ENCODE results near the gene INTS14.
"Not testable (repeated sequence)": the region's sequence is repeated elsewhere in the genome, so short reads cannot be mapped to it uniquely, and the experiment has no call there.

INTS14 gene

DNA sequence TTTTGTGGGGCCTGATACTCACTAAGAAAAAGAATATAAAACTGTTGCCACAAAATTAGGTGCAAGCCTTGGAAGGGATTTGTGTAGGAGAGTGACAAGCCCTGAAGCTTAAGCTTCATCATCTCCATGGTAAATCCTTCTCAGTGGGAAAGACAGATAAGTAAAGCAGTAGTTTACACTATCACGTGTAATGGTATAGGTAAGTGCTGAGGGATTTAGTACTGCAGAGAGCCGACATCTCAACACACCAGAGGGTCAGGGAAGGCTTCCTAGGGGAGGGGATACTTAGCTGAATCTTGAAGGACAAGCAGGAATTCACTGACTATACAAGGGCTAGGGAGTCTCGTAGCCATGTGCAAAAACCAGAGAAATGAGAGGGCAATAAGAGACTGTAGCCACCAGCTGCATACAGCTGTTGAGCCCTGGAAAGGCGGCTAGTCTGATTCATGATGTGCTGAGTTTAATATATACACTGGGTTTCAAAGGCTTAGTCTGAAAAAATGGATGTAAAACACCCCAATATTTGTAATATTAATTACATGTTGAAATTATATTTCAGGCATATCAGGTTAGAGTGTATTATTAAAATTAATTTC is 21.9 kb upstream of the INTS14 start:
- DNase-seq (ENCODE audit: low read depth in 2 of 3, low spot score in 1 of 3) = no peak

DNA sequence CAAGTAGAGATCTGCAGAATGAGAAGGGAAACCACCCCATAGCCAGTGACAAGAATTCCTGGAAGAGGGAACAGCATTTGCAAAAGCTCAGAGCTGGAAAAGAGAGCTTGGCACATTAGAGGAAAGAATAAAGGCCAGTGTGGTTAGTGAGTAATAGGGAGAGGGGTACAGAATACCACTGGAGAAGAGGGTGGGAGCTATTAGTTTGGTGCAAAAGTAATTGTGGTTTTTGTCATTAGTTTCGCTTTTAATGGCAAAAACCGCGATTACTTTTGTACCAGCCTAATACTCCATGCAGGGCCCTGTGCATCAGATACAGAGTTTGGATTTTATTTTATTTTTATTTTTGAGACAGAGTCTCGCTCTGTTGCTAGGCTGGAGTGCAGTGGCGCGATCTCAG is 20.6 kb upstream of the INTS14 start:
- no peak for DNase-seq (ENCODE audit: low read depth in 2 of 3, low spot score in 1 of 3)

DNA sequence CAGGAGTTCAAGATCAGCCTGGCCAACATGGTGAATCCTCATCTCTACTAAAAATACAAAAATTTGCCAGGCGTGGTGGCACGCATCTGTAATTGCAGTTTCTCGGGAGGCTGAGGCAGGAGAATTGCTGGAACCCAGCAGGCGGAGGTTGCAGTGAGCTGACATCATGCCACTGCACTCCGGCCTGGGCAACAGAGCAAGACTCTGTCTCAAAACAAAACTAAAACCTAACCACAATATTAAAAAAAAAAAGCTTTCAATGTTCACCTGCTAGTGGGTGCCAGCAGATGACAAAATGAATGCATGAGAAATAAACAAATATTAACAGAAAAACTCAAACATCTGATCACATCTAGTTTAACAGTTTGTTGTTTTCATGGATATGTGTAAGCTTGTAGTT is 19.8 kb upstream of the INTS14 start:
- DNase-seq (ENCODE audit: low read depth in 2 of 3, low spot score in 1 of 3) = no peak

DNA sequence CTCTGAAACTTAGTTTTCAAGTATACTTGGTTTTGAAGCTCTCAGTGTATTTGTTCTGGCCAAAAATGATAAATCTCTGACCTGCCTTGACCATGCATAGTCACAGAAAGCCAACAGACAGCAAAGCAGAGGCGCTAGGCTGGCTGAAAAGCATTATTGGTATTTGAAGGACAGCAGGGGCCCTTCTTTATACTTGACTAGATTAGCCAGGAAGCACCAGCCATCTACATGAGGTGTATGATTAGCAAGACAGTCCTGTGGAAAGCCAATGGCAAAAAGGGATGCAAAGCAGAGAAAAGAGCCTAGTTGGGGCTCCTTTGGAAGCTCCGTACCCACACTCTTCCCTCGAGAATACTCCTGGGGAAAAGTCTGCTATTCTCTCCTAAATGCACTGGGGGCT is 18.6 kb upstream of the INTS14 start:
- DNase-seq (ENCODE audit: low read depth in 2 of 3, low spot score in 1 of 3) = no peak

- no peak for DNase-seq (ENCODE audit: low read depth in 2 of 3, low spot score in 1 of 3)
Measured at GRCh38 chr15:65626856-65627255, 15.9 kb upstream of the INTS14 start.

- DNase-seq (ENCODE audit: low read depth in 2 of 3, low spot score in 1 of 3) = no peak
Measured at GRCh38 chr15:65623103-65623502, 12.2 kb upstream of the INTS14 start.

DNA sequence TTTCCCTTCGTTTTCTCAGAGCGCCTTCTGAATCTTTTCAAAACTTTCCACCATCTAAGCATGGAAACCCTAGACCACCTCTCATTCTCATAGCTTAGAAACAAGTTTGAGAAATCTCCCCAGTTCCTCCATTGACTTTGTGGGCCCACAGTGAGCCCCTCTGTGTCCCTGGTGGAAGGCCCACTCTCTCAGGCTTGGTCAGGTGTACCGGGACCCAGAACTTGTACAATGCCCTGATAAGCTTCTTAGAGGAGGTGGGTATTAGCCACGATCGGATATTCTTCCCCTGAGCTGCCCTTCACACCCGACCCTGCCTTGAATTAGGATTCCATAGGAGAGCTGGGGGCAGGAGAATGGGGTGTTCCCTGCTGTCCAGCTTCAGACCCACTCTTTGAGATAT is 10.7 kb upstream of the INTS14 start, which contains the start of gene SLC24A1:
Gene SLC24A1 (plus strand): TSS at position 301 of the 400 bp plus-strand sequence. CDS start 2,143 bp downstream, outside the sequence.
- DNase-seq (ENCODE audit: low read depth in 2 of 3, low spot score in 1 of 3) = no peak

DNA sequence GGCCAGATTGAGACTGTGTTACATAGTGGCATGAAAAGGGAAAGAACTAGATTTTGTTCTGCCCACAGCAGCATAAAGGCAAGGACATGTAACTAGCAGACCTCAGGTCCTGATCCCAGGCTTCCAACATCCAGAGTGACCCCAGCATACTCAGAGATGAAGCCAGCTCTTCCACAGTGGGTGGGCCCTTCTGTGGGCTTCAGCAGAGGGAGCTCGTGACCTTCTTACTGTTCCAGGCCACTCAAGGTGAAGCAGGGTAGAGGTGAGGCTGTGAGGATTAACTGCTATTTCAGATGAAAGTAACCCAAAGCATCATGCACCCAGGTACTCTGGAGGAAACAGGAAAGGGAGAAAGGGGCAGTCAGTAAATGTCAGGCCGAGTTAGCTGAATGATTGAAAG is 9.9 kb upstream of the INTS14 start:
- DNase-seq (ENCODE audit: low read depth in 2 of 3, low spot score in 1 of 3) = no peak

GRCh38 chr15:65619626-65620290 is 8.8 kb upstream of the INTS14 start:
- no peak for DNase-seq (ENCODE audit: low read depth in 2 of 3, low spot score in 1 of 3)

DNA sequence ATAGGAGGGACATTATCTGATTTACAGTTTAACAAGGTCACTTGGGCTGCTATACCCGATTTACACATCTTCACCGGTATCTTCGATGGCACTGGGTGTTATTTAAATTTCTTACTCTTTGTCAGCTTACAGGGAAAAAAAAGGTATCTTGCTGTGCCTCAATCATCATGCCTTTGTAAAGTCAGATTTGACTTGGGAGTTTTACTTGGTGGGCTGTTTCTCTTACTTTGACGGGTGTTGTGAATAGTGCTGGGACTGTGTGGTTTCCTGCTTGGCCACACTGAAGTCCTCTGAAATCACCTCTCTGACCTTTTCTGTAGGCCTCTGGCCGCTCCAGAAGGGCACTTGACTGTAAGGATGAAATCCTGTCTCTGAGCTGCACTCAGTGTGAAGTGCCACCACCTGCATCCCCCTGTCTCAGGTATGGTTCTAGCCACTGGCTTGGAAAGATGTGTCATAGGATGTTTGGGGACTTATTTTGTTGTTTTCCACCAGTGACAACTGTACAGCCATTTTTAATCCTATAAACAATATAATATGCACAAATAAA is 7.7 kb upstream of the INTS14 start:
- no peak for DNase-seq (ENCODE audit: low read depth in 2 of 3, low spot score in 1 of 3)

GRCh38 chr15:65615887-65616286 is 5.0 kb upstream of the INTS14 start:
- not testable (repeated sequence) for DNase-seq (ENCODE audit: low read depth in 2 of 3, low spot score in 1 of 3)

DNA sequence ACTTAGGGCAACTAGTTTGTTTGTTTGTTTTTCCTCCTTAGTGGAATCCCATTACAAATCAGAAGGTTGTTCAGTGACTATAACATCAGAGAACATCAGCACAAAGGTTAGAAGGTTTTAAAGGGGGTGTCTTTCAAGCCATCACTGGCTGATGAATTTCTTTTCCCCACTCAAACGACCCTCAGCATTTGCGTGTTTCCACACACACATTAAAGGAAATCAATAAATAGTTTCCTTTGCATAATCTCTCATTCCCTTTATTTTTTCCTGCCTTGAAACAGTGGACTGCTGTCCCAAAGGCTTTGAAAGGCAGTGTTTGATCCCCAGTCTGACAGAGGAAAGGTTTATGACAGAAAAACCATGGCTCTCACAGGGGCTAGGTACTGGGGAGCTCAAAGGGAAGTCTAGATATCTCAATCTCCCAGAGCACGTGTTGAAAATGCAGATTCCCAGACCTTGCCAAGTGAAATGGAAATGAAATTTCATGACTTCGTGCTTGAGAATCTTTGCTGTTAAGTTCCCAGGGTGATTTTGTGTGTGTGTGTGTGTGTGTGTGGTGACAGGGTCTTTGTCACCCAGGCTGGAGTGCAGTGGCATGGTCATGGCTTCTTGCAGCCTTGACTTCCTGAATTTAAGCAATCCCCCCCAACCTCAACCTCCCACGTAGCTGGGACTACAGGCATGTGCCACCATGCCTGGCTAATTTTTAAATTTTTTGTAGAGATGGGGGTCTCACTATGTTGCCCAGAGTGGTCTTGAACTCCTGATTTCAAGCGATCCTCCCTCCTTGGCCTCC is 2.2 kb upstream of the INTS14 start:
- no peak for DNase-seq (ENCODE audit: low read depth in 2 of 3, low spot score in 1 of 3)

- no peak for DNase-seq (ENCODE audit: low read depth in 2 of 3, low spot score in 1 of 3)
Measured at GRCh38 chr15:65612616-65612946, 1.6 kb upstream of the INTS14 start.

- DNase-seq (ENCODE audit: low read depth in 2 of 3, low spot score in 1 of 3) = no peak
Measured at GRCh38 chr15:65611888-65612615, 1.1 kb upstream of the INTS14 start.

GRCh38 chr15:65603559-65603958 is 7.4 kb downstream of the INTS14 start:
- no peak for DNase-seq (ENCODE audit: low read depth in 2 of 3, low spot score in 1 of 3)

DNA sequence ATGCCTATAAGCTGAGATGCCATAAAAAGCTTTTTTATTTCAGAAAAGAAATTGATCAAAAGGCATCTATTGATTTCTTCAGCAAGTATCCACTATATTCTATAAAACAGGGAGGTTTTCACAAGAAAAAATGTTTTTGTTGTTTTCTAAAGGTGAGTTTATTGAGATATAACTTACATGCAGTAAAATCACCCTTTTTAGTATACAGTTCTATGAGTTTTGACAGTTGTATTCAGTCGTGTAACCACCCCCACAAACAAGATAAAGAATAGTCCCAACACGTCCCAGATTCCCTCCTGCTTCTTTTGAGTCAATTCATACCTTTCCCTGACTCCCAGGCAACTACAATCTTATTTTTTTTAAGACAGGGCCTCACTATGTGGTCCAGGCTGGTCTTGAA is 7.8 kb downstream of the INTS14 start:
- no peak for DNase-seq (ENCODE audit: low read depth in 2 of 3, low spot score in 1 of 3)

DNA sequence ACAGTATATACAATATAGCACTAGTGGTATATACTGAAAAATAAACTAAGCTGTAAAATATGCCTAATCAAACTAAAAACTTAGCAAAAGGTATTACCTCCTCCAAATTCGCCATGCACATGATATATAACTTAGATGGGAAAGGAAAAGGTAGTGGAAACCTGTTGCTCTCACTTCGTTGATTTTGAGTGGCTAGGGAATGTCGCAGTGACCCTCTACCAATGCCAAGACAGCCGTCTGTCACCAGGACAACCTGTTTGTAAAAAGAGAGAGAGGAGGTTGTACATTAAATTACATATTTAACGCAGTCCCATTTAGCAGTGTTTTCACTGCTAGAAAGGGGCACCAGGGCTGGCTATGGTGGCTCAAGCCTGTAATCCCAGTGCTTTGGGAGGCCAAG is 11.3 kb downstream of the INTS14 start:
- DNase-seq (ENCODE audit: low read depth in 2 of 3, low spot score in 1 of 3) = no peak

- no peak for DNase-seq (ENCODE audit: low read depth in 2 of 3, low spot score in 1 of 3)
Measured at GRCh38 chr15:65598468-65598867, 12.5 kb downstream of the INTS14 start.

DNA sequence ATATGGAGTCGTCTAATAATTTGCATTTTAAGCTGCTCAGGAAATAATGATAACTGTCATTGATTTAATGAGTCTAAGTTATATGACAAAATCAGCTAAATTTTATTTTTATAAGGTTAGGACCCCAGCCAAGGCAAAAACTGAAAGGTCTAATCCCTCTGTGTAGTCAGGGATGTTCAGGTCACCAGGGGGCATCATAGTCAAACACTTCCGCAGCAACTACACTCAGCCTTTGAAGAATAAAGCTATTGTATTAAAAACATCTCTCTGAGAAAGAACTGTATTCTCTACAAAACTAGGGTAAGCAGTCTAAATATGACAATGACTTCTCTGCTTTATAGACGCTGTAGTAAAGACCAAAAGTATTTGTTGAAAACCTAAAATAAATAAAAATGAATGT is 15.0 kb downstream of the INTS14 start:
- DNase-seq (ENCODE audit: low read depth in 2 of 3, low spot score in 1 of 3) = no peak

DNA sequence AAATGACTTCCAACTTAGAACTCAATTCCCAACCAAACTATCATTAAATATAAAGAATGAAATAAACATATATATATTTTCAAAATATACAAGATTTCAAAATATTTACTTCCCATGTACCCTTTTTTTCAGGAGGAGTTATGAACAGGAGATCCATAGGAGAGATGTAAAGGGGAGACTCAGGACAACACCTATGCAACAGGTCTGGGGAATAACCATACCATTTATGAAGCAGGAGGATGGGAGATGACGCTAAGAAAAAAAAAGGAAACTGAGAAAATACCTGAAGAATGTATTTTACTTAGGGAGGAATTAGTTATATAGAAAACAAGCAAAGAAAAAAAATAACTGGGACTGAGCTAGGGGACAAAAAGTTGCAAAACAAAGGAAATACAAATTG is 23.8 kb downstream of the INTS14 start:
- DNase-seq (ENCODE audit: low read depth in 2 of 3, low spot score in 1 of 3) = no peak

DNA sequence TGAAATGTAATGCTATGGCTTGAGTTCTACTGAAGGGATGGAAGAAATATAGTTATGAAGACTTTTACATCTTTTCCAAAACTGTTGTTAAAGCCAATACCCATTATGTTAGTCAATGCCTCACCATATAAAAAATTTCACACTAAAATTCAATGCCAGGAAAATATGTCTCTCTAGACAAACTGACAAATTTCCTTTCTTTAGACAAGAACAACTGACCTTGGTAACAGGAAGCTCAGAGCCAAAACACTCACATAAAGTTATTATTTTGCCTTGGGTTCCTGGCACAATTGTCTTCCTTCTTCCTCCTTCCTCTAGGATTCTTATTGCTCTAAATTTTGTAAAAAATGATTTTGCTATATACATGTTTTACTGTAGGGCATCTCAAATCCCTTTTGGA is 26.7 kb downstream of the INTS14 start:
- no peak for DNase-seq (ENCODE audit: low read depth in 2 of 3, low spot score in 1 of 3)
